Measurements from ENCODE around the gene NSG2.

Gene NSG2

GRCh38 chr5:174149989-174150388 is 104.5 kb downstream of the NSG2 start:
- no peak for DNase-seq (ENCODE audit: low read depth, low spot score)

GRCh38 chr5:174151599-174152181 is 106.2 kb downstream of the NSG2 start:
- DNase-seq (ENCODE audit: low read depth, low spot score): no peak

GRCh38 chr5:174154559-174154958 is 109.1 kb downstream of the NSG2 start:
- no peak for DNase-seq (ENCODE audit: low read depth, low spot score)

GRCh38 chr5:174155281-174155680 is 109.8 kb downstream of the NSG2 start:
- no peak for DNase-seq (ENCODE audit: low read depth, low spot score)

GRCh38 chr5:174155706-174156105 is 110.2 kb downstream of the NSG2 start:
- DNase-seq (ENCODE audit: low read depth, low spot score): no peak

- no peak for DNase-seq (ENCODE audit: low read depth, low spot score)
These were observed 111.5 kb downstream of the NSG2 start for GRCh38 chr5:174157048-174157447.

Measured in astrocyte of the hippocampus (primary cell).